GM19467 (cell line): ENCODE data around the gene DLX4.

Experiments used
- ATAC-seq: cut with Tn5 transposase; IDR thresholded peaks from one replicate; pipeline ENCODE4 v1.9.1; 2021; ENCODE audit warnings: mild to moderate bottlenecking, moderate library complexity; ENCODE audit not compliant: unreplicated experiment

The DLX4 gene

DNA sequence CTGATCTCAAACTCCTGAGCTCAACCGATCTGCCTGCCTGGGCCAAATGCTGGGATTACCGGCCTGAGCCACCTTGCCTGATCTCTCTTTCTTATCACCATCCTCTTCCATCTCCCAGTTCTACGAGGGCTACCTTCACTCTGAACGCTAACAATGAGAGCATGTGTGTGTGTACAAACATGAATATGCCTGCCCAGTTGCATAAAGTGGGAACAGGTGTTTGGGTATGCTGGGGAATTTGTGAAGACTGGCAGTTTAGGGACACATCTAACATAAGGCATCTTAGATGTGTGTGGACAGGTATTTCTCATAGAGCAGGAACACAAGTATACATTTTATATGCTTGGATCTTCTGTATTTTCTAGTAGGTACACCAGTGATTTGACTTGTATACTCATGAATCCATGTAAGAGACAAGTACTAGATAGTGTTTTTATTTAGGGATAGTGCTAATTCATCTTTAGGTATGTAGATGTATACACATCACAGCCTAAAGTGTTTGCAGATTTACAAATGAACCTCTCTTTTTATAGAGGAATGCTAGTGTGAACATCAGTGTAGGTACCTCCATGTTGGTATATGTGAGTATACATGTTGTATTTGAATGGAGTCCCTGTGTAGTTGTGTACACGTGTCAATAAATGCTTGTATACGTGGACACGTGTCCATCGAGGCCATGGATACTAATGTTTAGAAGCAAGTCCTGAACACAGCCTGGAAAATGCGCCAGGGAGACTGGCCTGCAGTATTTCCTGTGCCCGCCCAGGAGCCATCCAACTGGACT lies 1.2 kb upstream of the DLX4 start:
- no peak for ATAC-seq

DNA sequence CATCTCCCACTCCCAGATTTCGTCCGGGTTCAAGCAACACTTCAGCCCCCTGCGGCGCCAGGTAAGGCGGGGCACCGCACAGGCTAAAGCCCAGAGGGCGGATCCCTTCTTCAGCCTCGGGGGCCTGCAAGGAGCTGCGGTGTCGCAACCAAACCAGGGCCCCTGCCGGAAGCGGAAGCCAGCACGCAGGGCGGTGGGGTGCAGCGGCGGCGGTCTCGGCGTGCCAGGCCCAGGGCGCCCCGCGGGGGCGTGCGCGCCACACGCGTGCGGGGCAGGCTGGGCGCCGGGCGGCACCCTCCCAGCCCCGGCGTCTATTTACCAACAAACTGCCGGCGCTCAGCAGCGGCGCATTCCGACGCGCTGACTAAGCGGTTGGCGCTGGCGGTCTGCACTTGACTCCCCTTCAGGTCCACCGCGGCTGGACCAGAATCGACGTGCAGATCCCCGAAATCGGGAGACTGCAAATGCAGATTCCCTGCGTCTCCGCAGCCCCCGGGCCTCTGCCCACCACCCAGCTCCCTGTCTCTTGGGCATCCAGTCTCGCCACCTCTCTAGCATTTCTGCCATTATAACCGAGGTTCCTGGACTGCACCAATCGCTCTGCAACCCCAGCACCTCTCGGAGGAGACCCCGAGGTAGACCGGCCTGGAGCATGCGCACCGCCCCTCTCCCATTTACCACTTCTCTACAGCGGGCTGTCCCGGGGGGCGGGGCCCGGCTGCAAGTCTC lies 421 bp upstream of the DLX4 start:
- no peak for ATAC-seq

DNA sequence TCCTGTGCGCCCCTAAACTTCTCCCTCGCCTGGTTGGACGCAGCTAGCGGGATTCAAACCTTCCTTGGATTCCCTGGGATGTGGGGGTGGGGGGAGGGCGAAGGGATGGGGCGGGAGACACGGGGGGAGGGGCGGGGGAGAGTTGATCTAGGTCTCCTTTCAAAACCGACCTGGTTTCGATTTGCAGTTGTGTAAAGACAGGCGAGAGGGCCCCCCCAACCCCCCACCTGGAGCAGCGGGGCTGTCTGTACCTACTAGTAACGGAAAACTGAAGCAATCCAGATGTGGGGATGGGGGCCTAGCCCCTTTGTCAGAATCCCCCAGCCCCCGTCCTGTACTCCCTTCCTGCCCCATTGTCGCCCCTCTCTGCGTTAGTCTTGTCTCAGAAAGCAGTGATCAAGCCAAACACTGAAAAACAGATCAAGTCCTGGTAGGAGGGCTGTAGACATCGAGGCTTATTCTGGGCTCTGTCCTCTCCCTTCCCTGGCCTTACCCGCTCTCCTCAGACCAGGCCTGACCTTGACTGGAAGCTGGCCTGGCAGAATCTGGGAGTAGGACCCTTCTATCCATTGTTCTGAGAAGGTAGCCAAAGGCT lies 902 bp downstream of the DLX4 start:
- no peak for ATAC-seq

DNA sequence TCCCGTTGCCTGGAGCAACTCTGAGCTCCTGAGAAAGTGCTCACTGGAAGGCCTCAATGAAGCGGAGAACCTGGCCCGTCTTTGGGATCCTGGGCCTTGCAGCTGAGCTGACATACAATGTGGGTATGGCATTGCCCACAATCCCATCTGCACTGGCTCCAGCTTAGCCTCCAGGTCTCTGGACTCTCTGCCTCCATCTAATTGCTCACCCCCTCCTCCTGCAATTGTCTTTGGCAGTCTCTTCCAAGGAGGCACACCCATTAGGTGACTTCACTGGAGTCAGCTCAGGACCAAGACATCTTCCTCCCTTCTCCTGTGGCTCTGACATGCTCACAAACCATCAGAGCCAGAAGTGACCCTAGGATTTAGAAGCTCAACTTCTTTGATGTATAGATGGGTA lies 1.5 kb downstream of the DLX4 start:
- ATAC-seq = no peak

DNA sequence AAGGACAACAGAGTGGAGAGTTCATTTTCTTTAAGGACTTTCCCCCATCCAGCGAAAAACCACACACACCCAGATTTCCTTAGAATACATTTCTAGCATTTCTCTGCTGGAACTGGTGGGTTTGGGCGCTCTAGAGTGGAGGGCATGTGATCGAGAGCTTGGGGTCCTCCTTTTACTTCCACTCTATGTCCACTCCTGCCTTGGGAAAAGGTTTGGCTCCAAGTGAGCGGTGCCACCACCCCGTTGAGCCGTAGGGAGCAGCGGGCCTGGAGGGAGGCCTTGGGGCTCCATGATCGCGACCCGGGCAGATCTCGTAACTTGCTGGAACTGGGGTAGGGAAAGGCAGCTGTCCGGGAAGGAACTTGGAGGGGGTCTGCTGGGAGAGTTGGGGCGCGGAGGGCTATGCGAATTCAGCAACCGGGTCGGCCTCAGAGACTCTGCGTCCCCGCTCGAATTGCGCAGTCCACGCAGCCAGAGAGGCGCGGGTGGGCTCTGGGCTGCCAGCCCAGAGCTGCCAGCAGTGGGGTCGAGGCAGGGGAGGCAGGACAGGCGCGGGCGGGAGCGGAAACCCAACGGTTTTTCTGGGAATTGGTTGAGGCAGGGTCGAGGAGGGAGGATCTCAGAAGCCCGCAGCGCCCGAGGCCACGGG lies 2.3 kb downstream of the DLX4 start:
- ATAC-seq = no peak

DNA sequence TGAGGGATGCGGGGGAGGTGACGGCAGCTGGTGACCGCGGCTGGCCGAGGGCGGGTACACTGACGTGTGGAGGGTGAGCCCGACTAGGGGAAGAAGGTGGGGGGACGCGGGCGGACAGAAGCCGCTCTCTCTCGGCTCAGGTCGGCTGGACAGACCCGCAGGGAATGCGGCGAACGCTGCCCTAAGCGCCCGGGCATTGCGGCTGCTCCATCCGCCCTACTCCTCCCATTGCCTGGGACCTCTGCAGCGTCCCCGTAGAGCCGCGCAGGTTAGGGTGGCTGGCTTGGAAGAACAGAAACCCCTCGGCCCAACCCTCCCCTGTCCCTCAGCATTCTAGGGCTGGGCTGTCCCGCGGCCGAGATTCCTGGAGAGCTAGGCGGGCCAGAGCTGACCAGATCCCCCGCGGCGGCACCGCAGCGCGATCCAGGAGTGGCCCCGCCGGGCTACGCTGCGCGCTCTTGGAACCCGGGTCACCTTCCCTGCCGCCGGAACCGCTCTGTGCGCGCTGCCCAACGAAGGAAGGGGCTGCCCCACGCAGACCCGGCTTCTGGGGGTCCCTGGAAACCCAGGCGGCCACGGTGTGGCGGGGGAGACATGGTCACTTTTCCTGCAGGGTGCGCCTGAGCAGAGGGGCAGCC lies 3.0 kb downstream of the DLX4 start:
- ATAC-seq = no peak

DNA sequence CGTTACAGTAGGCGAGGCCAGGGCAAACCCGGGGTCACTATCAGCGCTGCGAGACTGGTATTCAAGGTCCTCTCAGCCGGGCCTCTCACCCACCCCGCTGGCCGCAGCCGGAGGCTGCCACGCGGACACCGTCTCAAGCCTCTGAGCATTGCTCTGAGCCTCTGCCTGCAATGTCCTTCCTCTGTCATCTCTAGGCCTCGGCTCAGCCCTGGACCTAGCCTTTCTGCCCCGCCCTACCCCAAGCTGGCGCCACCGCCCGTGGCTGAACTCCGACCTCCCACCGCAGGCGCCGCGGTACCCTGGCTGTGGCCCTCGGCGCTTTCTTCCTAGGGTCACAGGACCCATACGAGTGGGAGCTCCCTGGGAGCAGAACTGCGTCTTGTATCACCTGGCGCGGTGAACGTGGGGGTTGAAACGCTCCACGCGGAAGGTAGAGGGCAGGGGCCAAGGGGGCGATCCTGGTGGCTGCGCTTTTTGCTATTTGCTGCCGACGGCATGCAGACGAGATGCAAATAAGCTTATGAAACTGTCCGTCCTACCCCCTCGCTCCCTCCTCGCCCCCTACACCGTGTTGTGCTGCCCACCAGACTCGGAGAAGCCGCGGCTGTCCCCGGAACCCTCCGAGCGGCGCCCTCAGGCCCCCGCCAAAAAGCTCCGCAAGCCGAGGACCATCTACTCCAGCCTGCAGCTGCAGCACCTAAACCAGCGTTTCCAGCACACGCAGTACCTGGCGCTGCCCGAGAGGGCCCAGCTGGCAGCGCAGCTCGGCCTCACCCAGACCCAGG lies 3.7 kb downstream of the DLX4 start:
- ATAC-seq = no peak

DNA sequence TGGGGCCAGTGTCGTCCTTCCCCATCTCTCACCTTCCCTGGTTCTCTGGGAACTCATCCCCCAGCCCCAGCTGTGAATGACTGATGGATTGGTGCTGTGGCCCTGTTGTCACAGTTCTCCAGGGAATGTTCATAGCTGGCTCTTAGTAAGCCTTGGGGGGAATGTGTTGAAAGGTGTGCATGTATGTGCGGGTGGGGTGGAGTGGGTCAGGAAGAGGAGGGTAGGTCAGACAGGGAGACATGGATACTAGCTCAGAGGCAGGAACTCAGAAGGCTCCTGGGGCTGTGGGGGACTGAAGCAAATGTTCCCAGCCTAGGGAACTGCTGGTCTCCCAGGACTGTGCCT lies 4.3 kb downstream of the DLX4 start:
- no peak for ATAC-seq

DNA sequence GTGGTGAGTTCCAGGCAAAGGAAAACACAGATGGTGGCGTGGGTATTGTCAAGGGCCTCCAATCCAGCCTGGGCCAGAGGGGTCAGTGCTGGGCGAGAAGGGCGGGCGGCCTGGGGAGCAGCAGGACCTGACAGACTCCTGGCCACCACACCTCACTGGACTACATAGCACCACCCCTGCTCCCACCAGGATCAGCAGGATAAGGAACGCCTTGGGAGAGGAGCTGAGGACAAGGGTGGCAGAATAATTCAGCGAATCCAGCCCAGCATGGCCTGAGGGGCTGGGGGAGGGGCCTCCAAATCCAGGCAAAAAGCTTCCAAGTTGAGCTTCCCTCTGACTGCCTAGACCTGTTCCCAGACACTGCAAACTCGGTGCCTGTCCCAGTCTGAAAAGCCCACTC lies 6.5 kb downstream of the DLX4 start:
- no peak for ATAC-seq

DNA sequence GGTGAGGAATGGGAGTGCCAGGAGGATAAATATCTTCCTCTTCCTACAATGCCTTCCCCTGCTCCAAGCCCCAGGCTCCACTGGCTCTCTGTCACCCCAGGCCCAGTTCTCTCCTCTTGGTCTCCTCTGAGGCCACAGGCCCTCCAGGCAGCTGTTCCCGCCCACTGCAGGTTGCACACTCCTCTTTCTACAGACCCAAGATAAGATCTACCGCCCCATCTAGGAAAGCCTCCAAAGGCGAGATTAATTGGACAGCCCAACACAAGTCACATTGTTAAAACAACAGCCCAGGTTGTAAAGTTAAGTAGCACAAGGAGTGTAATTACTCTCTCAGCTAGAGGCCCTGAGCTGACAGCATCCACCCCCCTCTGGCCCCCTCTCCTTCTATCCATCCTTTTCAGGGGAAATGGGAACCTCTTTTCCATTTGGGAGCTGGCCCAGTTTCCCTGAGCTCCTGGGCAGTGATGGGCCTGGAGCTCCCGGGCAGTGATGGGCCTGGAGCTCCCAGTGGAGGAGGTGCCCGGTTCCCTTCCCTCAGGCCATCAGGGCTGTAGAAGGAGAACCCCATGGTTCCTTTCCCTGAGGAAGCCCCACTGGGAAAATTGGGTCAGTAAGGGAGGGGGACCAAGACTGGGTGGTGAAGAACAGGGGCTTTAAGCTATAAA lies 7.3 kb downstream of the DLX4 start:
- no peak for ATAC-seq

DNA sequence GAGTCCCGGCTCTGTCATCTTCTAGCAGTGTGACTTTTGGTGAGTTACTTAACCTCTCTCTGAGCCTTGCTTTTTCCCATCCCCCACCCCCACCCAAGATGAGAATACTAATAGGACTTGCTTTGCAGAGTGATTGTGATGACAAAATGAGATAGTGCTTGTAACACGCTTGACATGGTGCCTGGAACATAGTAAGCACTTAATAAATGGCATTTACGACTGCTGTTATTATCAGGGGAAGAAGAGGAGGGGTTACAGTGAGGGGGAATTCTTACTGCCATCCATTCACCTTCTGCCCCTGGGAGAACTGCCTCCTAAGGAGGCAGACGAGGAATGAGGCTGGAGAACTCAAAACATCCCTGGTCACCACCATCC lies 7.8 kb downstream of the DLX4 start:
- no peak for ATAC-seq

DNA sequence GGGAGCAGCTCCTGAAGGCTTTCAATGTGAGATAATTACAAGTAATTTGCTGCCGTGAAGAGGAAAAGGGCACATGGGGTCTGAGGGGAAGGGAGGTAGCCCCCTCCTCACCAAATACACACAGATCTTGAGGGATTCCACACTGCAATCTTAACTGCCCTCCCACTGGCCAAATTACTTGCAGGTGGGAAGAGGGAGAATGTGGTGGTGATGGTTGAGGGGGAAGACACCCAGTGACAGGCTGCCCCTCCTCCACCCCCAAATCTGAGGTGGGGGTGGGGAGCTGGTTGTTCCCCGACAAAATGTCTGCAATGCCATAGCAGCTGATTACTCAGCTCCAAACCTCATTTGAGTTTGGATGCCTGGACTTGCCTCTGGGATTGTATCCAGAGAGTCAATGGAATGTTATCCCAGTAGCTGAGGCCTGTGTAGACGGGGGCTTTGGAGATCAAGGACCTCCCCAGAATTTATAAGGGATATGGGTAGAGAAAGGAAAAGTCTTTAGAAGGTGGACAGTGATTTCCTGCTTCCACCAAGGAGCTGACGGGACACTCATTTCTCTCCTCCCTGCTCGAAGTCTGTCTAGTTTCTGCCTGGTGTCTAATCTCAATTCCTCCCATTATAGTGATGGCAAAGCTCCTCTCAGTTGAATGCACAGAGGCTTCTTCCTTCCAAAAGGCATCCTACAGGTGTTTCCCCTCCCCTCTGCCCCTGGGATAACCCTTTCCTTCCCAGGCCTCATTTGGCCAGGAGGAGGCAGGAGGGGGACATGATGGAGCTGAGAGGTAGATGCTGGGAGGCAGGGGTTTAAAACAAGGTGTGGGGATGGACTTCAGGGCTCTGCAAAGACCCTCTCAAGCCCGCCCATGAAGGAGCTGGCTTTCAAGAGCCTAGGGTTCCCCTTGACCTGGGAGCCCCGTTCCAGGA lies 8.7 kb downstream of the DLX4 start:
- no peak for ATAC-seq

DNA sequence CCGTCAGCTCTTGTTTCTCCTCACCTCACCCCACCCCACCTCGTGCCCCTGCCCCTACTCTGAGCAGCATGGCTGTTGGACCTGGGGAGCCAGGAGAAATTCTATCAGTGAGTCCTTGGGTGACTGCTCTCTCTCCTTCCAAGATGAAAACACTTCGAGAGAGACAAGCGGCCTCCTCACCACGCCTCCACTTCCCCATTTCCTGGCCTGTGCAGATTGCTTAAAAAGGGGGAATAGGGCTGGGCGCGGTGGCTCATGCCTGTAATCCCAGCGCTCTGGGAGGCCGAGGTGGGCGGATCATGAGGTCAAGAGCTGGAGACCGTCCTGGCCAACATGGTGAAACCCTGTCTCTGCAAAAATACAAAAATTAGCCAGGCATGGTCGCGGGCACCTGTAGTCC lies 9.5 kb downstream of the DLX4 start:
- ATAC-seq = no peak

DNA sequence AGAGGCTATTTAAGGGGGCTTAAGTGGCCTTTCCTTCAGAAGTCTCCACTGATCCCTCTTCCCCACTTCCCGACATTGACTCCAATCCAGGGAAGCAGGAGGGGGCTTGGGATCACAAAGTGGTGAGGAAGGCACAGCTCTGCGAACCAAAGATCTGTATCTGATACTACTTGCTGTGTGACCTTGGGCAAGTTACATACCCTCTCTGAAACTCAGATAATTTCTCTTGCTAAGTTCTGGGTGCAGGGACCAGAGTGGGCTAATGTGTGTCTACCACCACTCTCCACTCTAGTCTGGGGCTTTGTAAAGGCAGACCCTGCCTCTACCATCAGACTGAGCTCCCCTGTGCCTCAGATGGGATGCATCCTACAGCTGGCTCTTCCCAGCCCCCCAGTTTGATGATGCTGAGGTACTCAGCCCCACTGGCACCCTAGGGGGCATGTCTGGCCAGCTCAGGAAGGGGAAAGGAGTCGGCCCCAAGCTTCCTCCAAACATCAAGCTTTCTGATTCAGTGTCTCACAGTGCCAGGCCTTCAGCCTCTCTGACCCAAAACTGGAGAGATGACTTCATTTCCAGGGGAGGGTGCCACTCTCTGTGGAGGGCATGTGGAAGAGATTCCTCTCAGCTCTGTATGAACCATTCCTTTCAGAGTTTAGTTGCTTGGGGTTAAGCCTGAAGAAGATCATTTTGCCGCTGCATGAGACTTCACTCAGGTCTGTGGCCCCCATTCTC lies 10.9 kb downstream of the DLX4 start:
- no peak for ATAC-seq

DNA sequence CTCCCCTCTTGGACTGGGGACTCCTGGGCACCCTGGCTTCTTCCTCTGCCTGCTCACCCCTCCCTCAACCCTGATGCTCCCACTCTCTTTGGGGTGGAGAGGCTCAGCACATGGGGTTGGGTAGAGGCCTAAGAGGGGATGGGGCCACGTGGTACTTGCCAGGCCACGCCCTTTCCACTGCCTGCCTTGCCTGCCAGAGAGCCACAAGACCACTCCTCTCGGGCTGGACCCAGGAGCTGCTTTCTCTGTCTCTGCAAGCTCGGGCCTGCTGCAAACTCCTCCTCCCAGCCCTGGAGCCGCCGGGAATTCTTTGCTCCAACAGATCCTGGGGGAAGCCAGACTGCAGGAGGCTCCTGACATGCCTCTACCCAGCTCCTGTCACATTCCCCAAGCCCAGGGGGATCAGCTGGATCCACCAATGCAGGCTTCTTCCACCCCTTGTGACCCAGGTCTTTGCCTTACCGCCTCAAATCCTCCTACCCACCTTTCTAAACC lies 11.8 kb downstream of the DLX4 start:
- no peak for ATAC-seq

DNA sequence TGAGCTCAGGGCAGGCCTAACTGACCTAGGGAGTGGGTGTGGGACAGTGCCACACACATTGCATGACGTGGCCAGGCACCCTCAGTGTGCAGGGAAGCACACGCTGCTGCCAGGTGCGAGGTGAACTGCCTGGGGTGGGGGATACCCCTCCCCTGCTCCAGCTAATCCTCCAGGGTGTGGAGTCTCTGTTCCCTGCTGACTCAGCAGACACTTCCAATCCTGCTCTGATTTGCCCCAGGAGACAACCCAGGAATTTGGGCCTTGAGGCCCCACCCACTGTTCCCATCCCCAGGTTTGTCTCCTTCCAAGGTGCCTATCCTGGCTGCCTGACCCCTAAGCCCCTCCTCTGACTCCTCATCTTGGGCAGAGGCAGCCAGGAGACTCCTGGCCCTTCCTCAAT lies 15.3 kb downstream of the DLX4 start:
- ATAC-seq = no peak

DNA sequence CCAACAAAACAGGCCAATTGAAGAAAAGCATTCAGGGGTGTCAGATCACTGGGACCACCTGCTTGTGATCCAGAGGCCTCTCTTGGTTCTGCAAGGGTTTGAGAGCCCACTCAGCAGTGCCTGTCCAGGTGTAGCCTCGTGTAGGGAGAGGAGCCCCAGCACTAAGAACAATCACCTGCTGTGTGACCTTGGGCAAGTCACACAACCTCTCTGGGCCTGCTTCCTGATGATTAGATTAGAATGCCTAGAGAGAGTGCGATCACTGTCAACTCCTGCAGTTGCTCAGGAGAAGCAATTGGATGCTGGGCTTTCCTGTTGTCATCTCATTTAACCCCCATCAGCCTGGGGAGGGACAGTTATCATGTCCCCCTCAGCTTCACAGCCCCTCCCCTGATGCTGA lies 15.8 kb downstream of the DLX4 start:
- no peak for ATAC-seq

DNA sequence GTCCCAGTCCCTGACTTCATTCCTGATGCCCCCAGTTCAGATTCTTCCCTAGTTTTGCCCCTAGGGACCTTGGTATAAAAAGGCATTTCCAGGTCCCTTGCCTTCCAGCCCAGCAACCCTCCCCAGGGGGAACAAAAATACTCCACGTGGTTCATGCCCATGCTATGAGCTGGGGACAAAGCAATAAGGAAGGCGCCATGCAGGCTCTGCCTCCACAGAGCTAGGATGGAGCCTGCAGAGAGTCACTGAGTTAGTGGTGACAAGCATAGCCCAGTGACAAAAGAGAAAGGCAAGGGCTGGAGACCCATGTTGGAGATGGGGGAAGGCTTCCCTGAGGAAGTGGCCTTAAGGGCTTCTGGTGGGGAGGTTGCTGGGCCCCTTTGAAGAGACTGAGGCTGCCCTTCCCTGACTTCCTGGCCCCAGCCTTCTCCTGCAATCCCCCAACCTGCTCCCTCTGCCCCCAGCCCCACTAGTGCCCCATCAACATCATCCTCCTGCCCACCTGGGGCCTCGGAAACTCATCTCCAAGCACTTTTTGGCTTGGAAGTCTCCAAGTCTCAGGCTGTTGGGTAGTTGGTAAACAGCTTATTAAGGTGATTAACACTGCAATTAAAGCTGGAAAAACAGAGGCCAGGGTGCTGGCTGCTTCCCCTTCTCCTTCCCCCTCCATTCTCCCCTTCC lies 16.5 kb downstream of the DLX4 start:
- ATAC-seq = no peak
